Cardiac septum (tissue), 1 donor: ENCODE measurements around the gene AGAP1. TPM values are rescaled to one million over a fixed set of nuclear protein-coding genes. Genes with fewer than 3 reads are reported as not detected.
"Not testable (repeated sequence)": the region's sequence is repeated elsewhere in the genome, so short reads cannot be mapped to it uniquely, and the experiment has no call there.

Experiments used
- DNase-seq: peaks from one replicate; pipeline ENCODE4 v3.0.0-alpha.2; 2020; ENCODE audit warnings: low spot score
- intact Hi-C: fragments of 100-400 bp; cut with DNase I; formaldehyde crosslinking; loops from one replicate; pipeline ENCODE4 v1.14.0; 2022
- total RNA-seq: library from RNA; stranded (reverse); fragmentation: NEBNext Ultra II Directional; extraction: Animal tissue kit (Norgen Biotek cat#: 25700); gene quantifications from one replicate; pipeline ENCODE4 v1.2.1, GENCODE V29; 2021
- donor health status: DM: no; HTN: no; CAD: no.

AGAP1 gene
- total RNA-seq, 1 donor from 2014 or later, result 18.7 TPM

- DNase-seq, result peak; percentile 29
- intact Hi-C loops, result loop anchor here (5.0 kb wide), 2 partner anchors 317 to 612 kb away; no protein-coding TSS in a partner anchor
Measured at GRCh38 chr2:235749771-235750160, 255.9 kb downstream of the AGAP1 start.

GRCh38 chr2:235752846-235753245 is 259.0 kb downstream of the AGAP1 start:
- intact Hi-C loops, result no loop called here
- DNase-seq, result peak; percentile 59

- no peak for DNase-seq
- intact Hi-C loops, result no loop called here
Measured at GRCh38 chr2:235754357-235755207, 260.7 kb downstream of the AGAP1 start.

GRCh38 chr2:235756491-235756890 is 262.6 kb downstream of the AGAP1 start:
- intact Hi-C loops, result no loop called here
- DNase-seq, result peak; percentile 15

- intact Hi-C loops, result no loop called here
- DNase-seq, result peak; percentile 43
Measured at GRCh38 chr2:235757212-235757611, 263.4 kb downstream of the AGAP1 start.

GRCh38 chr2:235757640-235758039 is 263.8 kb downstream of the AGAP1 start:
- intact Hi-C loops, result no loop called here
- no peak for DNase-seq

- intact Hi-C loops, result loop anchor here (10.0 kb wide), 1 partner anchor 1302 kb away; no protein-coding TSS in a partner anchor
- no peak for DNase-seq
Measured at GRCh38 chr2:235762832-235763598, 269.2 kb downstream of the AGAP1 start.

- no peak for DNase-seq
- intact Hi-C loops, result loop anchor here (10.0 kb wide), 1 partner anchor 1301 kb away; no protein-coding TSS in a partner anchor
Measured at GRCh38 chr2:235763816-235764215, 270.0 kb downstream of the AGAP1 start.

GRCh38 chr2:235764478-235764877 is 270.6 kb downstream of the AGAP1 start:
- intact Hi-C loops, result loop anchor here (10.0 kb wide), 1 partner anchor 1300 kb away; no protein-coding TSS in a partner anchor
- not testable (repeated sequence) for DNase-seq

GRCh38 chr2:235765181-235765820 is 271.5 kb downstream of the AGAP1 start:
- DNase-seq, result no peak
- intact Hi-C loops, result loop anchor here (10.0 kb wide), 1 partner anchor 1300 kb away; no protein-coding TSS in a partner anchor

- intact Hi-C loops, result loop anchor here (10.0 kb wide), 1 partner anchor 1299 kb away; no protein-coding TSS in a partner anchor
- no peak for DNase-seq
Measured at GRCh38 chr2:235766278-235766677, 272.4 kb downstream of the AGAP1 start.

GRCh38 chr2:235768606-235769005 is 274.8 kb downstream of the AGAP1 start:
- intact Hi-C loops, result loop anchor here (10.0 kb wide), 1 partner anchor 1296 kb away; no protein-coding TSS in a partner anchor
- no peak for DNase-seq

- intact Hi-C loops, result loop anchor here (10.0 kb wide), 1 partner anchor 1296 kb away; no protein-coding TSS in a partner anchor
- no peak for DNase-seq
Measured at GRCh38 chr2:235769046-235769445, 275.2 kb downstream of the AGAP1 start.

- DNase-seq, result no peak
- intact Hi-C loops, result no loop called here
Measured at GRCh38 chr2:235770909-235771820, 277.3 kb downstream of the AGAP1 start.

- DNase-seq, result no peak
- intact Hi-C loops, result no loop called here
Measured at GRCh38 chr2:235773188-235773928, 279.5 kb downstream of the AGAP1 start.

- no peak for DNase-seq
- intact Hi-C loops, result no loop called here
Measured at GRCh38 chr2:235774153-235774870, 280.5 kb downstream of the AGAP1 start.

GRCh38 chr2:235776531-235776930 is 282.7 kb downstream of the AGAP1 start:
- DNase-seq, result no peak
- intact Hi-C loops, result no loop called here
